GM12891 (cell line): Measurements from ENCODE around the gene RASGRP3.

Experiments used
- POLR2A ChIP-seq: IDR thresholded peaks from 2 replicates; pipeline ENCODE4 v1.6.1; 2011; ENCODE audit warnings: low read depth, low read length, control low read depth
- TAF1 ChIP-seq: IDR thresholded peaks from 2 replicates; pipeline ENCODE4 v1.6.1; 2011; ENCODE audit warnings: low read depth, low read length, control low read depth

DNA sequence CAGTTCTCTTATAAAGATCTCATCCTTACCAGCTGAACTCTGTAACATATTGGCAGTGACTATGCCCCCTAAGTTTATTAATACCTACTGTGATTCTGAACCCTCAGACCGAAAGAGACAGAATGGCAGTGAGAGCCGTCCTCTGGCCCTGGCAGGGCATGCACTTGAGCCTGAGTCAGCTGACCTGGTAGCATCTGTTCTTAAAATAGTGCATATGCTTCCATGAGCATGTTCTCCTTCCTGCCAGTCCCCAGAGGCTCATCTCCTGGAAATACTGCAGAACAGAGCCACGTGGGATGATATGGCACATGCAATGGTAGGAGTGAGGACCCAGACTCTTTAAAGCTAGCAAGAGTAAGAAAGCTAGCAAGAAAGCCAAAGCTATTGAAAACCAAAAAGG, 59.0 kb downstream of the RASGRP3 start:
- TF ChIP-seq POLR2A (no peak), TAF1 (no peak)
